Measurements from ENCODE around the gene EZH1. TPM values are rescaled to one million over a fixed set of nuclear protein-coding genes. Genes with fewer than 3 reads are reported as not detected.

Gene EZH1
- total and polyA plus RNA-seq, 2 experiments from 2014 or later, result 22.4 to 22.8 TPM

DNA sequence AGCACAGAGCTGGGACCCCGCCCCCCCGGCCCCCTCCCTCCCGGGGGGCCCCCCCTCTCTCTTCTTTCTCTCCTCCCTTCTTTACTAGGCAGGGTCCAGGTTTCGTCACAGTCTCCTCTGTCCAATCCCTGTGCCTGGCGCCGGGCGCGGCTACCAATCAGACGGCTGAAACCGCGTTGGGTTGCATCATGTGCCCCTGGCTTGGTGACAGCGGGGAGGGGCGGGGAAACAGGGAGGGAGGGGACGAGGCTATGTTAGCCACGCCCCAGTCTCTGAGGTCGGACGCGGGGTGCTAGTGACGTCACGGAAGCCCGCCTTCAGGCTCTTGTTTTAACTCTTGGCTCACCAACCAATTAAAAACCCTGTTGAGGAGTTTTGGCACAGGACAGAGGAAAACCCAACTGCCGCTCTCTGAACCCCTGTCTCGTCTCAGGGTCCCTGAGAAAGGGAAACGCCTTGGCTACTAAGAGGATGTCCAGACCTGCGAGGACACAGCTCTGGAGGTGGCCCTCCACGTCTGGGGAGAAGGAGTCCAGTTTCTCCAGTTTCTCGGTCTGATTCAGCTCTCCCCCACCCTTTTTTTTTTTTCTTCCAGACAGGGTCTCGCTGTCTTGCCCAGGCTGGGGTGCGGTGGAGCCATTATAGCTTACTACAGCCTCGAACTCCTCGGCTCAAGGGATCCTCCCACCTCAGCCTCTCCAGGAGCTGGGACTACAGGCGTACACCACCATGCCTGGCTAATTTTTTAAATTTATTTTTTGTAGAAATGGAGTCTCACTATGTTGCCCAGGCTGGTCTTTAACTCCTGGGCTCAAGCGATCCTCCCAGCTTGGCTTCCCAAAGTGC lies 67.6 kb downstream of the EZH1 start:
- peaks cover 42% of the 10 kb centered on the region for H3K4me1 ChIP-seq (ENCODE audit: insufficient read depth)

DNA sequence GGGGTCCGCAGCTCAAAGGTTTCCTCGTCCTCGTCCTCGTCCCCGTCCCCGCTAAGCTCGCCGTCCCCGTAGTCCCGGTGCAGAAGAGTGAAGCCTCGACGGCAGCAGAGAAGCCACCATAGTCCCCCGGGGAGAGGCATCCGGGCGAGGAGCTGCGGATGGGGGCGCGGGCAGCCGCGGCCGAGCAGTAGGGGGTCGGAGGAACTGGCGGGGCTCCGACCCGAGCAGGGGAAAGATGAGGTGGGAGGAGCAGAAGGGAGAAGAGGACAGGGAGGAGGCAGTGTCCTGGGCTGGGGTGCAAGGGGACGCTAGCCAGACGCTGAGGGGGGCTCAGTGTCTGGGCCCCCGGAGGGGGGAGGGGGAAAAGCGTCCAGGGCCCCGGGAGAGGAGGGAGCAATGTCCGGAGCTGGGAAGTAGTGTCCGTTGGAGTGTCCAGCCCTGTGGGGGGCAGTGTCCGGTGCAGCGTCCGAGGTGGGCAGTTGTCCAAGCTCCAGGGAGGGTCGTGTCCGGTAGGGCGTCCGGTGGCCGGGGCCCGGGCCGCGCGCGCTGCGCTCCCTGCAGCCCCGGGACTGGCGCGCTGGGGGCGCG lies 68.3 kb downstream of the EZH1 start, which contains the start of gene PLEKHH3:
TSS of gene PLEKHH3 (minus strand) at position 571 of the 588 bp plus-strand sequence. CDS start at position 140, 431 bp downstream.
- in situ Hi-C loops (cut with MboI), result no loop called here

More for the DNA sequence above, 67.6 kb downstream of the EZH1 start:
- Histone ChIP-seq H3K4me2 (ENCODE audit: unreplicated experiment) (peak overlapping the region; percentile 90), H3K9me3 (ENCODE audit: low read depth) (no peaks in the 10 kb centered on the region), H2AFZ (peak overlapping the region; percentile 68), H3K36me3 (ENCODE audit: low read depth) (no peaks in the 10 kb centered on the region), H4K20me1 (ENCODE audit: insufficient read depth) (no peaks in the 10 kb centered on the region), H3K9me2 (ENCODE audit: insufficient read depth) (no peaks in the 10 kb centered on the region), H3K27me3 (replicated peaks; ENCODE audit: insufficient read depth) (no peaks in the 10 kb centered on the region), H3K9ac (peak overlapping the region; percentile 79), H3F3A (ENCODE audit: insufficient read depth) (peaks cover 19% of the 10 kb centered on the region), H3K27ac (peak overlapping the region; percentile 85), H3K4me3 (peak overlapping the region; percentile 87), H3K79me2 (ENCODE audit: insufficient read depth) (peaks cover 36% of the 10 kb centered on the region)
- in situ Hi-C loops (cut with MboI), result no loop called here
- 2% methylated on average over 22 to 33 of the region's 33 CpGs for WGBS, 2 experiments (ENCODE audit: low coverage in 1 of 2, low lambda C conversion rate in 2 of 2, missing lambda C conversion rate in 2 of 2)
- TF ChIP-seq EZH2 (IDR thresholded peaks at IDR 0.05; ENCODE audit: insufficient read depth, poor library complexity, severe bottlenecking) (no peak), EZH2phosphoT487 (IDR thresholded peaks at IDR 0.05; ENCODE audit: insufficient read depth, low read depth) (no peak)
- peak; percentile 100 for DNase-seq

DNA sequence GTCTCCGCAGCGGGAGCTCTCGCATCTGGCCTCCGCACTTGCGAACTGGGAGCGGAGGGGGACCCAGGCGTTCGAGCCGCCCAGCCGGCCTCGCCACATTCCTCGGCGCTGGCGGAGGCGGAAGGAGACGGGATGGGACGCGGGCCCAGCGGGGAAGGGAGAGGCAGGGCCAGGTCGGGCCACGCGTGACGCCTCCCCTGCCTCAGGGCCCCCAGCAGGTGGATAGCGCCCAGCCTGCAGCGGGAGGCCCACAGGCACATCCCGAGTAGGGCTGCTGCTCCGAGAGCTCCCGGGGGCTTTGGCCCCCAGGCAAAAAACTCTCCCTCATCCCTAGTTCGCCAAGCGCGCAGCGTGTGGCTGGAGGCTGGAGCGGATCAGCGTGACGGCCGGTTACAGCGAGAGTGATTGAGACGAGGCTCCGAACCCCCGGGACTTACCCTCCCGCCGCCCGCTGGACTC lies 68.8 kb downstream of the EZH1 start:
- DNase-seq, result peak; percentile 76
- Histone ChIP-seq H3K9me3 (ENCODE audit: low read depth) (no peaks in the 10 kb centered on the region), H3K36me3 (ENCODE audit: low read depth) (no peaks in the 10 kb centered on the region), H3K9ac (peak overlapping the region; percentile 79), H3F3A (ENCODE audit: insufficient read depth) (peaks cover 10% of the 10 kb centered on the region; the same call in 1 of the 2 replicates), H3K4me3 (peak overlapping the region; percentile 87), H4K20me1 (ENCODE audit: insufficient read depth) (no peaks in the 10 kb centered on the region), H3K27me3 (replicated peaks; ENCODE audit: insufficient read depth) (no peaks in the 10 kb centered on the region), H3K9me2 (ENCODE audit: insufficient read depth) (no peaks in the 10 kb centered on the region), H3K79me2 (ENCODE audit: insufficient read depth) (peaks cover 30% of the 10 kb centered on the region), H3K4me1 (ENCODE audit: insufficient read depth) (peaks cover 34% of the 10 kb centered on the region), H3K4me2 (ENCODE audit: unreplicated experiment) (peak overlapping the region; percentile 85), H3K27ac (peak overlapping the region; percentile 33; the same call in 1 of the 2 replicates), H2AFZ (peak overlapping the region; percentile 11; the same call in 1 of the 2 replicates)
- 0 to 1% methylated on average over 32 of the region's 43 CpGs for WGBS, 2 experiments (ENCODE audit: low coverage in 1 of 2, low lambda C conversion rate in 2 of 2, missing lambda C conversion rate in 2 of 2)
- in situ Hi-C loops (cut with MboI), result no loop called here
- TF ChIP-seq EZH2phosphoT487 (IDR thresholded peaks at IDR 0.05; ENCODE audit: insufficient read depth, low read depth) (no peak), EZH2 (IDR thresholded peaks at IDR 0.05; ENCODE audit: insufficient read depth, poor library complexity, severe bottlenecking) (no peak)

More for the DNA sequence above, 68.3 kb downstream of the EZH1 start, which contains the start of gene PLEKHH3:
- H3K27me3 ChIP-seq (replicated peaks; ENCODE audit: insufficient read depth), result no peaks in the 10 kb centered on the region
- TF ChIP-seq EZH2phosphoT487 (IDR thresholded peaks at IDR 0.05; ENCODE audit: insufficient read depth, low read depth) (no peak), EZH2 (IDR thresholded peaks at IDR 0.05; ENCODE audit: insufficient read depth, poor library complexity, severe bottlenecking) (no peak)
- no peak for DNase-seq
- peak within 1 kb of the TSS; percentile 68 for H2AFZ ChIP-seq
- no peaks in the 10 kb centered on the region for H3K9me2 ChIP-seq (ENCODE audit: insufficient read depth)
- H3K4me2 ChIP-seq (ENCODE audit: unreplicated experiment), result peak within 1 kb of the TSS; percentile 90
- 1% methylated on average over 27 to 51 of the region's 51 CpGs for WGBS, 2 experiments (ENCODE audit: low coverage in 1 of 2, low lambda C conversion rate in 2 of 2, missing lambda C conversion rate in 2 of 2)
- H3K4me3 ChIP-seq, result peak within 1 kb of the TSS; percentile 87
- peaks cover 33% of the 10 kb centered on the region for H3K79me2 ChIP-seq (ENCODE audit: insufficient read depth)
- peak within 1 kb of the TSS; percentile 79 for H3K9ac ChIP-seq
- H3K27ac ChIP-seq, result peak within 1 kb of the TSS; percentile 85
- H3F3A ChIP-seq (ENCODE audit: insufficient read depth), result peaks cover 12% of the 10 kb centered on the region; the same call in 1 of the 2 replicates
- H3K4me1 ChIP-seq (ENCODE audit: insufficient read depth), result peaks cover 35% of the 10 kb centered on the region
- H3K9me3 ChIP-seq (ENCODE audit: low read depth), result no peaks in the 10 kb centered on the region
- no peaks in the 10 kb centered on the region for H3K36me3 ChIP-seq (ENCODE audit: low read depth)
- H4K20me1 ChIP-seq (ENCODE audit: insufficient read depth), result no peaks in the 10 kb centered on the region

DNA sequence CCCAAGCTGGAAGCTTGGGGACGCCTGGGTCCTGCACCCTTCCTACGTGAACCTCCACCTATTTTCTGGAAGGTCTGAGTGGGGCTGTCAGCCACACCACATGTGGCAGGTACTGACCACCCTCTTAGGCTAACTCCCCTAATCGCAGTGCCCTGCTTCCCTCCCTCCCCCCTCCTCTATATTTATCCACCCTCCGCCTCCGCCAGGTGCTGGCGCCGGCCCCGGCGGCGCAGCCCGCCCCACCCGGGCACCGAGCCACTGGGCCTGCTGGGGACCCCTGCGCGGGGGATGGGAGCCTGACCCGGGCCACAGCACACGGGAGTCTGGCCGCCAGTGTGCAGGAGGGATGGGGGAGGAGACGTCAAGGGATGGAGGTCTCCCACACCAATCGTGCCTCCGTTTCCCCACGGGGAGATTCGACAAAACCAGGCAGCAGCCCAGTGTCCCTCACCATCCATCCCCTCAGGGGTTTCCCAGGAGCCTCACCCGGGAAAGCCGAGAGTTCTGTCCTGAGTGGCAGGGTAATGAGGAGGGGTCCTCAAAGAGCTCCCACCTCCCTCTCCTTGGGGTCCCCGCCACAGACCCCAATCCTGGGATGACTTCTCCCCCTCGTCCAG lies 69.4 kb downstream of the EZH1 start:
- in situ Hi-C loops (cut with MboI), result no loop called here
- Histone ChIP-seq H3K36me3 (ENCODE audit: low read depth) (no peaks in the 10 kb centered on the region), H3K4me2 (ENCODE audit: unreplicated experiment) (peak overlapping the region; percentile 85), H3K4me1 (ENCODE audit: insufficient read depth) (peaks cover 34% of the 10 kb centered on the region), H4K20me1 (ENCODE audit: insufficient read depth) (no peaks in the 10 kb centered on the region), H3K9me2 (ENCODE audit: insufficient read depth) (no peaks in the 10 kb centered on the region), H3K27me3 (replicated peaks; ENCODE audit: insufficient read depth) (no peaks in the 10 kb centered on the region), H2AFZ (no peak overlapping the region), H3K9me3 (ENCODE audit: low read depth) (no peaks in the 10 kb centered on the region), H3F3A (ENCODE audit: insufficient read depth) (peaks cover 10% of the 10 kb centered on the region; the same call in 1 of the 2 replicates), H3K27ac (no peak overlapping the region), H3K79me2 (ENCODE audit: insufficient read depth) (peaks cover 30% of the 10 kb centered on the region), H3K9ac (peak overlapping the region; percentile 79), H3K4me3 (peak overlapping the region; percentile 87)
- DNase-seq, result no peak
- WGBS, 2 experiments (ENCODE audit: low coverage in 1 of 2, low lambda C conversion rate in 2 of 2, missing lambda C conversion rate in 2 of 2), result 1 to 3% methylated on average over 20 to 27 of the region's 27 CpGs
- TF ChIP-seq EZH2 (IDR thresholded peaks at IDR 0.05; ENCODE audit: insufficient read depth, poor library complexity, severe bottlenecking) (no peak), EZH2phosphoT487 (IDR thresholded peaks at IDR 0.05; ENCODE audit: insufficient read depth, low read depth) (no peak)

Data from GM23248 (cell line).